HepG2 (cell line): ENCODE data around the gene TBX6. TPM values are rescaled to one million over a fixed set of nuclear protein-coding genes. Genes with fewer than 3 reads are reported as not detected.

Experiments used
- ARHGAP35 ChIP-seq: sonication (generic); formaldehyde crosslinking; IDR thresholded peaks from 2 replicates; pipeline ENCODE4 v1.9.0; 2022; ENCODE audit warnings: mild to moderate bottlenecking, inconsistent platforms, moderate library complexity, missing genetic modification reagents, borderline replicate concordance
- ARID5B ChIP-seq: IDR thresholded peaks from 2 replicates; pipeline ENCODE4 v1.4.0; 2020; ENCODE audit warnings: mild to moderate bottlenecking, missing genetic modification reagents
- ARNT2 ChIP-seq: sonication (generic); formaldehyde crosslinking; IDR thresholded peaks from 2 replicates; pipeline ENCODE4 v1.8.0; 2022; ENCODE audit warnings: mild to moderate bottlenecking, low read depth, missing genetic modification reagents, moderate library complexity
- CBX2 ChIP-seq, 2 experiments: fragments of 200-600 bp in 1 of 2; sonication (generic); formaldehyde crosslinking in 1 of 2; IDR thresholded peaks; 2 replicates each; pipeline versions ENCODE4 v1.7.0 to v1.8.1; 2018 to 2022; ENCODE audit warnings: low read depth in 2 of 2, low read length in 1 of 2, mild to moderate bottlenecking in 1 of 2, missing genetic modification reagents in 1 of 2
- EP300 ChIP-seq, 3 experiments: sonication (generic) in 1 of 3; formaldehyde crosslinking in 1 of 3; IDR thresholded peaks; 2 replicates each; pipeline versions ENCODE4 v1.5.1 to v1.6.1; 2011 to 2020; ENCODE audit warnings: low read depth in 2 of 3, low read length in 2 of 3, borderline replicate concordance in 1 of 3, improper control_type of control experiment in 1 of 3, mild to moderate bottlenecking in 1 of 3, missing genetic modification reagents in 1 of 3, moderate library complexity in 1 of 3
- HHEX ChIP-seq: IDR thresholded peaks from 2 replicates; pipeline ENCODE4 v1.6.1; 2016; ENCODE audit warnings: control low read depth
- HMG20A ChIP-seq: IDR thresholded peaks from 2 replicates; pipeline ENCODE4 v1.6.1; 2016; ENCODE audit warnings: borderline replicate concordance
- IRF9 ChIP-seq: sonication (generic); formaldehyde crosslinking; IDR thresholded peaks from 2 replicates; pipeline ENCODE4 v1.8.0; 2022; ENCODE audit warnings: missing genetic modification reagents, mild to moderate bottlenecking, borderline replicate concordance
- KDM1A ChIP-seq: IDR thresholded peaks from 2 replicates; pipeline ENCODE4 v1.6.1; 2016; ENCODE audit warnings: missing compliant biosample characterization
- MLX ChIP-seq: IDR thresholded peaks from 2 replicates; pipeline ENCODE4 v1.6.1; 2016
- MYPOP ChIP-seq: sonication (generic); formaldehyde crosslinking; IDR thresholded peaks from 2 replicates; pipeline ENCODE4 v1.8.1; 2023; ENCODE audit warnings: mild to moderate bottlenecking, moderate library complexity, missing genetic modification reagents
- NR2C2 ChIP-seq: sonication (generic); formaldehyde crosslinking; IDR thresholded peaks from 2 replicates; pipeline ENCODE4 v1.4.0; 2020; ENCODE audit warnings: missing genetic modification reagents, mild to moderate bottlenecking, moderate library complexity, borderline replicate concordance
- RBM22 ChIP-seq: fragments of 200-400 bp; formaldehyde crosslinking; optimal IDR thresholded peaks from 2 replicates; pipeline ENCODE3; 2017; ENCODE audit warnings: mild to moderate bottlenecking, low read length, moderate library complexity
- REPIN1 ChIP-seq: sonication (generic); formaldehyde crosslinking; IDR thresholded peaks from 2 replicates; pipeline ENCODE4 v1.8.0; 2022; ENCODE audit warnings: missing genetic modification reagents, low read depth, mild to moderate bottlenecking, borderline replicate concordance
- TBP ChIP-seq: sonication (generic); formaldehyde crosslinking; IDR thresholded peaks from 2 replicates; pipeline ENCODE4 v1.5.0; 2020; ENCODE audit warnings: missing genetic modification reagents
- ZNF143 ChIP-seq: sonication (generic); formaldehyde crosslinking; IDR thresholded peaks from 2 replicates; pipeline ENCODE4 v1.4.0; 2020; ENCODE audit warnings: missing genetic modification reagents
- ZNF354B ChIP-seq: sonication (generic); formaldehyde crosslinking; IDR thresholded peaks from 2 replicates; pipeline ENCODE4 v1.8.0; 2022; ENCODE audit warnings: mild to moderate bottlenecking, missing genetic modification reagents
- ZNF770 ChIP-seq: sonication (generic); formaldehyde crosslinking; IDR thresholded peaks from 2 replicates; pipeline ENCODE4 v1.5.0; 2020; ENCODE audit warnings: mild to moderate bottlenecking, missing genetic modification reagents
- ZNF816 ChIP-seq: sonication (generic); formaldehyde crosslinking; IDR thresholded peaks from 2 replicates; pipeline ENCODE4 v1.8.0; 2022; ENCODE audit warnings: missing genetic modification reagents, mild to moderate bottlenecking, borderline replicate concordance
- polyA plus RNA-seq, 8 experiments: library from polyadenylated mRNA; depleted of rRNA in 3 of 8; stranded (reverse) in 7 of 8; unstranded in 1 of 8; fragments of >200 nt; fragmentation: Illumina TruSeq in 4 of 8; extraction: Trizol in 4 of 8; gene quantifications; 2 replicates each; pipeline versions ENCODE4 v1.2.1 to v1.2.3, GENCODE V29; 2011 to 2016; ENCODE audit warnings: low read depth in 4 of 8, missing spikeins in 1 of 8, mixed read lengths in 1 of 8; ENCODE audit not compliant: insufficient read depth in 1 of 8
- total RNA-seq, 5 experiments: library from RNA; depleted of rRNA; stranded (reverse); fragments of >200 nt; fragmentation: Illumina TruSeq; extraction: Trizol; gene quantifications; 2 replicates each; pipeline ENCODE4 v1.2.3, GENCODE V29; 2016; ENCODE audit warnings: low read depth in 1 of 5

TBX6 gene
- total and polyA plus RNA-seq, 2 of the 13 experiments (the other 11 are each of a cell fraction or from before 2014, with no cell fraction given) = 0.24 to 0.42 TPM

GRCh38 chr16:30063893-30064728 lies 27.6 kb downstream of the TBX6 start (continued):
- TF ChIP-seq CBX2 (IDR thresholded peaks at IDR 0.05; ENCODE audit: low read depth, low read length) = no peak
- TF ChIP-seq CBX2 (CRISPR knock-in tag; IDR thresholded peaks at IDR 0.05; ENCODE audit: low read depth) = no peak
- TF ChIP-seq ARNT2 (CRISPR knock-in tag) = no peak; the same call in 1 of the 2 replicates
- TF ChIP-seq NR2C2 (CRISPR knock-in tag) = no peak
- no peak for TF ChIP-seq KDM1A (CRISPR knock-in tag)
- TF ChIP-seq ZNF816 (CRISPR knock-in tag) = no peak
- 0 out of 2 replicates have a peak, but pooled peaks have one; percentile 43 for TF ChIP-seq ZNF770
- no peak for TF ChIP-seq RBM22
- peak; percentile 93 for TF ChIP-seq REPIN1 (CRISPR knock-in tag)
- peak; percentile 25 for TF ChIP-seq IRF9 (CRISPR knock-in tag)
- TF ChIP-seq TBP (CRISPR knock-in tag) = no peak
- TF ChIP-seq MYPOP (CRISPR knock-in tag) = peak; percentile 44; the same call in 1 of the 2 replicates
- no peak for TF ChIP-seq HMG20A (CRISPR knock-in tag)
- peak; percentile 7; the same call in 1 of the 2 replicates for TF ChIP-seq MLX (CRISPR knock-in tag)
- TF ChIP-seq ZNF354B (CRISPR knock-in tag) = peak; percentile 36; the same call in 1 of the 2 replicates
- no peak for TF ChIP-seq HHEX (CRISPR knock-in tag)
- no peak; the same call in 1 of the 2 replicates for TF ChIP-seq ZNF143
- 0 out of 2 replicates have a peak, but pooled peaks have one; percentile 86 for TF ChIP-seq ARHGAP35 (CRISPR knock-in tag)
- TF ChIP-seq ARID5B (CRISPR knock-in tag) = peak; percentile 63
- no peak for TF ChIP-seq EP300 (IDR thresholded peaks at IDR 0.05; ENCODE audit: low read depth in 2 of 2, low read length in 2 of 2)
- no peak; the same call in 1 of the 2 replicates for TF ChIP-seq EP300 (CRISPR knock-in tag; IDR thresholded peaks at IDR 0.05; ENCODE audit: borderline replicate concordance)
